ENCODE results near the gene FAM50A.
A peak's percentile ranks its signal among the peaks of the same experiment; 100 is the strongest.

FAM50A gene

GRCh38 chrX:154485150-154486051 is 41.5 kb downstream of the FAM50A start:
- H3K4me3 ChIP-seq (ENCODE audit: low read depth, low read length) = peak overlapping the region; percentile 70
- no peak for TF ChIP-seq MYC (IDR thresholded peaks at IDR 0.05; ENCODE audit: low read depth, low read length)
- no peak for TF ChIP-seq CTCF (IDR thresholded peaks at IDR 0.05; ENCODE audit: low read depth, low read length)
- no peak for TF ChIP-seq MAX (IDR thresholded peaks at IDR 0.05; ENCODE audit: low read depth, low read length)
- no peak for TF ChIP-seq POLR2A (IDR thresholded peaks at IDR 0.05; ENCODE audit: extremely low read depth, insufficient read length)
- DNase-seq (ENCODE audit: low read depth) = no peak

- peak; percentile 51 for DNase-seq (ENCODE audit: low read depth)
- H3K4me3 ChIP-seq (ENCODE audit: low read depth, low read length) = peak overlapping the region; percentile 70
- TF ChIP-seq MYC (IDR thresholded peaks at IDR 0.05; ENCODE audit: low read depth, low read length) = no peak; the same call in 1 of the 2 replicates
- peak; percentile 54; the same call in 1 of the 2 replicates for TF ChIP-seq MAX (IDR thresholded peaks at IDR 0.05; ENCODE audit: low read depth, low read length)
Observed at GRCh38 chrX:154486052-154486395, 42.1 kb downstream of the FAM50A start.

- peak within 1 kb of the TSS; percentile 70 for H3K4me3 ChIP-seq (ENCODE audit: low read depth, low read length)
- TF ChIP-seq POLR2A (IDR thresholded peaks at IDR 0.05; ENCODE audit: extremely low read depth, insufficient read length) (peak; percentile 45), CTCF (IDR thresholded peaks at IDR 0.05; ENCODE audit: low read depth, low read length) (no peak), MYC (IDR thresholded peaks at IDR 0.05; ENCODE audit: low read depth, low read length) (no peak)
- DNase-seq (ENCODE audit: low read depth) = peak; percentile 75
Observed at GRCh38 chrX:154486396-154487207, 42.7 kb downstream of the FAM50A start, which contains the start of gene UBL4A. UBL4A (minus strand) TSS chrX:154486615; CDS start chrX:154486584, 31 bp downstream.

GRCh38 chrX:154487518-154488290 is 43.8 kb downstream of the FAM50A start:
- no peak for TF ChIP-seq MYC (IDR thresholded peaks at IDR 0.05; ENCODE audit: low read depth, low read length)
- TF ChIP-seq MAX (IDR thresholded peaks at IDR 0.05; ENCODE audit: low read depth, low read length) = no peak
- TF ChIP-seq CTCF (IDR thresholded peaks at IDR 0.05; ENCODE audit: low read depth, low read length) = no peak

GRCh38 chrX:154488336-154489075 is 44.6 kb downstream of the FAM50A start:
- TF ChIP-seq CTCF (IDR thresholded peaks at IDR 0.05; ENCODE audit: low read depth, low read length) (no peak), MAX (IDR thresholded peaks at IDR 0.05; ENCODE audit: low read depth, low read length) (no peak), MYC (IDR thresholded peaks at IDR 0.05; ENCODE audit: low read depth, low read length) (no peak), POLR2A (IDR thresholded peaks at IDR 0.05; ENCODE audit: extremely low read depth, insufficient read length) (no peak)
- no peak for DNase-seq (ENCODE audit: low read depth)

More at GRCh38 chrX:154487518-154488290, 43.8 kb downstream of the FAM50A start:
- no peak for DNase-seq (ENCODE audit: low read depth)
- H3K4me3 ChIP-seq (ENCODE audit: low read depth, low read length) = no peak overlapping the region

More at GRCh38 chrX:154488336-154489075, 44.6 kb downstream of the FAM50A start:
- no peak overlapping the region for H3K4me3 ChIP-seq (ENCODE audit: low read depth, low read length)
